Inflammatory macrophage (primary cell): ENCODE data around the gene C11orf65.
"Not testable (repeated sequence)": the region's sequence is repeated elsewhere in the genome, so short reads cannot be mapped to it uniquely, and the experiment has no call there.

Source experiments
- DNase-seq, 2 donors: peaks; one replicate each; pipeline ENCODE4 v3.0.0-alpha.2; 2020 to 2022

C11orf65 gene

DNA sequence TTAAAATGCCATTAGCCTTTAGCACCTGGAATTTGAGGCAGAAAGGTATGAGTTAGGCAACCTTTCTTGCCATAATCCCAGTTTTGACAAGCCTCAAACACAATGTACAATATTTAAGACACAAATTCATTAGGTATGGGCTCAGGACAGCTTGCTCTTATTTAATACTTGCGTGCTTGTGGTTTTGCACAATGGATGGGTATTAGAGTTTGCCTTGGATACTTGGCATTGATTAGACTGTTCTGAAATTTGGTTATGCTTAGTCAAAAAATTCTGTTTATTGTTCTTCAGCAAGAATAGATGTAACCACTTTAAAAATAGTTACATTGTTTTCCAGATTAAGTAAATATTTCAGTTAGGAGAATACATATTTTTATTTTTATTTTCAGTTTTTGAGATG lies 5.4 kb upstream of the C11orf65 start:
- DNase-seq: no peak

DNA sequence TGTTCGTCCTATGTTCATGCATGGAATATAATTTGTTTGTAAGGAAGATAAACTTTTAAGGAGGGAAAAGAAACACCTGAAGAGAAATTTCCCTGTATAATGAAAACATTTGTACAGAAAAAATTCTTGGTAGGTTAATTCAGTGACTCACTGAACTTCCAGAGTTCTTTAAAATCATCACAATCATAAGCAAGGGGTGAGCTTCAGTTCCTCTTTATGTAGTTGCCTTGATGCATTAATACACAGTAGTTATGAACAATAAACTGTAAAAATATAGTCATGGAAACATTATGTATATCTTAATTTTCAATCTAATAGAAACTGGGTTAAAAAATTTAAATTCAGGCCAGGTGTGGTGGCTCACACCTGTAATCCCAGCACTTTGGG lies 1.1 kb upstream of the C11orf65 start:
- peak; percentile 2 to 24 for DNase-seq

DNA sequence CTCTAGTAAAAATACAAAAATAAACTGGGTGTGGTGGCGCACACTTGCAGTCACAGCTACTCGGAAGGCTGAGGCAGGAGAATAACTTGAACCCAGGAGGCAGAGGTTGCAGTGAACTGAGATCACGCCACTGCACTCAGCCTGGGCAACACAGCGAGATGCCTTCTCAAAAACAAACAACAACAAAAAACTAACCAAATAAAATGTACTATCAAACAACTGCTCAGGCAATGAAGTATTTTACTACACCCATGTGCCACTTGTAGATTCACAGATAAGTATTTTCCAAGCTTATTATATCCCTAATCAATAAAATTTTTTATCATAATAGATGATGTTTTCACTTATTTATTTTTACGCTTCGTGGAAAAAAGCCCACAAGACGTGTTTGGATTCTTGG lies 924 bp downstream of the C11orf65 start:
- DNase-seq: no peak

DNA sequence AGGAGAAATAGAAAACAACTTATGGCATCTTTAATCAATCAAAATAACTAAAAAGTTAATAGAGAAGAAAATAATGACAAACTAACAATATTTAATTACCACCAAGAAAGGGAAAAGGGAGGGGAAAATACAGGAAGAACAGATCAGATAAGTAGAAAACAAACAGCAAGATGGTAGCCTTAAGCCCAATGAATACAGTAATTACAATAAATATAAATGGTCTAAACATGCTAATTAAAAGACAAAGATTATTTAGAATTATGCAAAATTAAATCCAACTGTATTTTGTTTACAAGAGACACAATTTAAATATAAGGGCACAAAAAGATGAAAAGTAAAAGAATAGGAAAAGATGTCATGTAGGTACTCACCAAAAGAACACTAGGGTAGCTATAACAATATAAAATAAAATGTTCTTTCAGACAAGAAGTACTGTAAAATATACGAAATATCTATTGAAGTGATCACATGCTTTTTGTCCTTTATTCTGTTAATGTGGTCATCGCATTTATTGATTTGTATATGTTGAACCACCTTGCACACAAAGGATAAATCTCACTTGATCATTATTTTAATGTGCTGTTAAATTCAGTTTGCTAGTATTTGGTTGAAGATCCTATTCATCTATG lies 14.0 kb downstream of the C11orf65 start:
- no peak for DNase-seq

DNA sequence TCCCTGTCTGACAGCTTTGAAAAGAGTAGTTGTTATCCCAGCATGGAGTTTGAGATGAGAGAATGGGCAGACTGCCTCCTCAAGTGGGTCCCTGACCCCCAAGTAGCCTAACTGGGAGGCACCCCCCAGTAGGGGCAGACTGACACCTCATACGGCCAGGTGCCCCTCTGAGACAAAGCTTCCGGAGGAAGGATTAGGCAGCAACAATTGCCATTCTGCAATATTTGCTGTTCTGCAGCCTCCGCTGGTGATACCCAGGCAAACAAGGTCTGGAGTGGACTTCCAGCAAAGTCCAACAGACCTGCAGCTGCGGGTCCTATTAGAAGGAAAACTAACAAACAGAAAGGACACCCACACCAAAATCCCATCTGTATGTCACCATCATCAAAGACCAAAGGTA lies 25.9 kb downstream of the C11orf65 start:
- DNase-seq: not testable (repeated sequence)

DNA sequence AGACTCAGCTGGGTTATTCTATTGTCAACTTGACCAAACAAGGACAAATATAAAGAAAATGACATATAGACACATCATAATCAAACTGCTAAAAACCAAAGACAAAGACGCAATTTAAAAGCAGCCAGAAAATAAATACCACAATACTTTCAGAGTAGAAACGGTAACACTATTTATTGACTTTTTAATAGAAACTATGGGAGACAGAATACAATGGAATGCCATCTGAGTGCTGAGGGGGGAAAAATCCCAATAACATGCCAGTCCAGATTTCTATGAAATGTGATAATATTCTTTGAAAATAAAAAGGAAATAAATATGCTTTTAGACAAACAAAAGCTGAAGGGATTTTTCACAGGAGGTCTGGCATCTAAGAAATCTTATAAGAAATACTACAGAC lies 30.7 kb downstream of the C11orf65 start:
- DNase-seq: no peak

DNA sequence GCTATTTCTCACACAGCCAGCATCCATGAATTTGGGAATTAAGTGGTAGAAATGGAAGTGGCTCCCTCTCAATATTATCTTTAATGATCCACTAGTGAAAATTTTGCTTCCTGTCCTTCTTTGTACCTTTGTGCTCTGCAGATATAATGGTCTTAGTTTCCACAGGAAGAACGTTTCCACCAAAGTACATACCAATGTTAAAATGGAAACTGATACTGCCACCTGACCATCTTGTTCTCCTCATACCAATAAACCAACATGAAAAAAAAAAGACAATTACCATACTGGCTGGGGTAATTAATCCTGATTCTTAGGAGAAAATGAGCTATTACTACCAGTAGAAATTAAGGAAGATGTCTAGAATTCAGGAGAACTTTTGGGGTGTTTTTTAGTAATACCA lies 32.3 kb downstream of the C11orf65 start:
- DNase-seq: no peak

DNA sequence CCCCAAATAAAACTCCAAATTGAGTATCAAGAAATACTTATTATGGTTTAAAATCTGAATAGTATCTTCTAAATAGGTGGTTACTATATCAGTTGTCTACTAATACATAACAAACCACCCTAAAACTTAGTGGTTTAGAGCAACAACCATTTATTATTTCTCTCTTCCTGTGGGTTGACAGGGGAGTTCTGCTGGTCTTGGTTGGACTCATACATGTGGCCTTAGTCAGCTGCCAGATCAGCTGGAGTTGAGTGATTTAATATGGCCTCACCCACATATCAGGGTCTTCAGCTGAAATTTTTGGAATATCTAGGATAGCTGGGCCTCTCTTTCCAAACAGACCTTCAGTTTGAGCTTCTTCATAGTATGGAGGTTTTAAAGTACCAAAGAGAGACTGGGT lies 34.5 kb downstream of the C11orf65 start:
- no peak for DNase-seq

DNA sequence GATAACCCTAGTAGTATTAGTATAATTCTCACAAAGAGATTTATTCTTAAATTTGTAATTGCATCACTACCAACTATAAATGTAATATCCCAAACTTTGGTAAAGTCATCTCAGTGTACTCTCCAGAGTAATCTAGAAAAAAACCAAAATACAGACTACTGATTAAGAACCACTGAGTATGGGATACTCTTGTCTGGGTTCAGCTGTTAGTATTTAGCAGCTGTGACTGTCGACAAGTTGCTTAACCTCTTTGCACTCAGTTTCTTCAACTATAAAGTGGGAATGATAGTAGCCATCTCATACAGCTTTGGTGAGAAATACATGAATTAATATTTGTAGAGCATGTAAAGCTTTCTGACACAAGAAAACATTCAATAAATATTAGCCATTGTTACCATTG lies 35.3 kb downstream of the C11orf65 start:
- no peak for DNase-seq

DNA sequence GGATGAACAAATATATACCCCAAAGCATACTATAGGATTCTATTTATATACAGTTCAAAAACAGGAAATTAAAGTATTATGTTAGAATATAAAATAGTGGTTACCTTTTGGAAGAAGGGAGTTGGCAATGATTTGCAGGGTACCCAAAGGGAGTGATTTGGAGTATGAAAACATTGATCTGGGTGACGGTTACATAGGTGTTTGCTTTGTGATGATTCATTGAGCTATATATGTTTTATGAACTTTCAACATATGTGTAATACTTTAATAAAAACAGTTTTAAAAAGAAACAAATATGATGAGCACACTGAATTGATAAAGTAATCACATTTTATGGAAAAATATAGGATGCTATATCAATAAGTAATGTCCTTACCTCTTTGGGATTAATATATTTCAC lies 36.0 kb downstream of the C11orf65 start:
- no peak for DNase-seq

DNA sequence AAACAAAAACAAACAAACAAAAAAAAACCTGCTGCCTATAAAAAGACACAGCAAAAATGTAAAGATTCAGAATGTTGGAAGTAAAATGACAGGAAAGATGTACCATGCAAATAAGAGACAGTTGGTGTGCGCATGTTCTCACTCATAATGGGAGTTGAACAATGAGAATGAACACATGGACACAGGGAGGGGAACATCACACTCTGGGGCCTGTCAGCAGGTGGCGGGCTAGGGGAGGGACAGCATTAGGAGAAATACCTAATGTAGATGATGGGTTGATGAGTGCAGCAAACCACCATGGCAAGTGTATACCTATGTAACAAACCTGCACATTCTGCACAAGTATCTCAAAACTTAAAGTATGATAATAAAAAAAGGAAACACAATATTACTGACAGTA lies 49.8 kb downstream of the C11orf65 start:
- peak; percentile 4 for DNase-seq

DNA sequence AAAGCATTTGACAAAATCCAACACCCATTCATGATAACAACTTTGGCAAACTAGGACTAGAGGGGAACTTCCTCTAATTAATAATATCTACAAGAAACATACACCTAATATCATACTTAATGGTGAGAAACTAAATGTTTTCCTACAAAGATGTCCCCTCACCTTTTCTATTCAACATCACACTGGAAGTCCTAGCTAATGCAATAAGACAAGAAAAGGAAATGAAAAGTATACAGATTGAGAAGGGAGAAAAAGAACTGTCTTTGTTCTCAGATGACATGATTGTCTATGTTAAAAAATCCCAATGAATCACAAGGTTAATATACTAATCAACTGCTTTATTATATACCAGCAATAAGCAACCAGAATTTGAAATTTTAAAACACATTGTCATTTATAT lies 52.4 kb downstream of the C11orf65 start:
- DNase-seq: no peak

DNA sequence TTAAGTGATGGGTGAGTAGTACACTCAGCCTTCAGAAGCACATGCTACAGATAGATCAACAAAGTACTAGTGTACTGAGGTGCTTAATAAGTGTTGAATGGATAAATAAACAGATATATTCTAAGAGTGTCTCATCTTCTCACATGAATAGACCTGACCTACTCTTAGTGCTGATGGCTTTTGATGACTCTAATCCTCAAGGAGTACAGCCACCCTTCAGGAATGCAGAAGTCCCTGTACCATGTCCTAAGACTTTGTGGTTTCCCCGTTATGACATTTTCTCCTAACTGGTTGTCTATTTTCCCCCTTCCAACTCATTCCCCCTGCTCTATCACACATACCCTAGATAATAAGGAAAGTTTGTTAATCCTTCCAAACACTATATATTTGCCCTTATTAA lies 61.6 kb downstream of the C11orf65 start:
- DNase-seq: no peak

DNA sequence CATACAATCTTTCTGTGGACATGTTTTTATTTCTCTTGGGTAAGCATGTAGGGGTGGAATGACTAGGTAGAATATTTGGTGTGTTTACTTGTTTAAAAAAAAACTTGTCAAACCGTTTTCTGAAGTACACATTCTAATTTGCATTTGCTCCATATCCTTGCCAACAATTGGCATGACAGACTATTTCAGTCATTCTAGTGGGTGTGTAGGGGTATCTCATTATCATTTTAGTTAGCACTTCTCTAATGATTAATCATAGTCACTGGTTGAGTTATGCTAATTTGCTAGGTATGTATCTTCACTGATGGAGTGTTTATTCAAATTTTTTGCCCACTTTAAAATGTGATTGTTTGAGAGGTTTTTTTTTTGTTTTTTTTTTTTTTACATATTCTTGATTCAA lies 64.3 kb downstream of the C11orf65 start:
- no peak for DNase-seq

DNA sequence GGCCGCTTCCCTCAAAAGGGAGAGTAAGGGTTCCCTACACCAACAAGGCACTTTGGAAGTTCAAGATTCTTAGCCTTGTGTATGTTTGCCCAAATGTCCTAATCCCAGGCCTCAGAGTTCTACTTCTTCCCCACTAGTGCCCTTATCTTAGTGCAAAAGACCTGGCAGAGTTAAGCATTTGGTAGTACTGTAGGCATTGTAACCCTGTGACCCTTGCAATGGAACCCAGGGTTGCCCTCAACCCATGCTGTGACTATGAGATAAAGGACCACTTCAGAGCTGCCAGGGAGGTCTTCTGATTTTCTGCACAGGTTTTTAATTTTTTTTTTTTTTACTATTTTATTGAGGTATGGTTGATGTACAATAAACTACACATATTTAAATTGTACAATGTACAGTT lies 65.1 kb downstream of the C11orf65 start:
- DNase-seq: no peak

DNA sequence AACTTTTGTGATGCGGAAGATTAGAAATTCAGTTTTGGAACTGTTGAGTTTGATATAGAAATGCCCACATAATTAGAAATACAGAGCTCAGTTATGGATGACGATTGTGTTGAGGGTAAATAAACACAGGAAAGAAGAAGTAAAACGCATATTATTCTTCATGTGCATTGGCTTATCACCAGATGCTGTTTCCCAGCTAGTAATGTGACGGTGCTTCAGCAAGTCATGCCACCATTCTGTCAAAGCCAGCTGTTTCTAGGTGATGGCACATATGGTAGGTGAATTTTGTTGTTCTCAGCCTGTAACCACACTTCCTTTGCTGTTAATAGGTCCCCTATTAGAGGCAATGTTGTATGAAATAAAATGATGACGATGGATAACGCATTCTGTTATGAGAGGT lies 68.9 kb downstream of the C11orf65 start:
- no peak for DNase-seq

DNA sequence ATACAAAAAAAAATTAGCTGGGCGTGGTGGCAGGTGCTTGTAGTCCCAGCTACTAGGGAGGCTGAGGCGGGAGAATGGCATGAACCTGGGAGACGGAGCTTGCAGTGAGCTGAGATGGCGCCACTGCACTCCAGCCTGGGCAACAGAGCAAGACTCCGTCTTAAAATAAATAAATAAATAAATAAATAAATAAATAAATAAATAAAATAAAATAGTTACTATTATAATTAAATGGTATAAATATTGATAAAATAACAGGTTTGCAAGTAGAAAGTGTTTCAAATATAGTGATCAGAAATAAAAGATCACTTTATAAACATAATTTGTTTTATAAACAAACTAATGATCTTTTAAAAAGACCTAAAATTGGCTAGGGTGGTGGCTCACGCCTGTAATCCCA lies 70.7 kb downstream of the C11orf65 start:
- not testable (repeated sequence) for DNase-seq

DNA sequence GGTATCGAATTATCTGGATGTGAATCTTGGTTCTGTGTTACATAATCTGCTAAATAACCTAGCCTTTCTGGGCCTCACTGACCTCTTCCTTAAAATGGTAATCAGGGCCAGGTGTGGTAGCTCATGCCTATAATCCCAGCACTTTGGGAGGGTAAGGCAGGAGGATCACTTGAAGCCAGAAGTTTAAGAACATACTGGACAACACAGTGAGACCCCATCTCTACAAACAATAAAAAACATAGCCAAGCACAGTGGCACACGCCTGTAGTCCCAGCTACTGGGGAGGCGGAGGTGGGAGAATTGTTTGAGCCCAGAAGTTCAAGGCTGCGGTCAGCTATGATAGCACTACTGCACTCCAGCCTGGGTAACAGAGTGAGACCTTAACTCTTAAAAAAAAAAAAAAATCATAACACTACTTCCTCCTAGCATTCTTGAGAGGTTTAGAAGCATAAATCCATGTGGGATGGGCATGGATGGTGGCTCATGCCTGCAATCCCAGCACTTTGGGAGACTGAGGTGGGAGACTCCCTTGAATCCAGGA lies 72.5 kb downstream of the C11orf65 start:
- DNase-seq: no peak

DNA sequence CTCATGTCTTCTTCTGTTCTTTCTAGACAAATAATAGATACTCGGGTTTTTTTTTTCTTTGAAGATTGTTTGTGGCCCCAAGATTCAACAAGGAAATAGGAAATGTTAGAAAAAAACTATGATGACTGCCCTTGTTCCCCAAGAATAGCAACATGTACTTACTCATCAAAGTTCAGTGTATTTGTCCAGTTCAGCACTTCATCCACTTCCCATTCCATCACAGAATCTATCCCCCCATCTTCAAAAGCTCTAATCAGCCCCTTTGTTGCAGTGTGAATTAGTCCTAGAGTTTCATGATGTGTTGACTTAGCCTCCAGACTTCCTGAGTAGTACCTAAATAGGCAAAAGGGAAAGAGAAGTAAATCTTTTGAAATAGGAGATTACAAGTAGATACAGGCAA lies 74.3 kb downstream of the C11orf65 start:
- DNase-seq: no peak

DNA sequence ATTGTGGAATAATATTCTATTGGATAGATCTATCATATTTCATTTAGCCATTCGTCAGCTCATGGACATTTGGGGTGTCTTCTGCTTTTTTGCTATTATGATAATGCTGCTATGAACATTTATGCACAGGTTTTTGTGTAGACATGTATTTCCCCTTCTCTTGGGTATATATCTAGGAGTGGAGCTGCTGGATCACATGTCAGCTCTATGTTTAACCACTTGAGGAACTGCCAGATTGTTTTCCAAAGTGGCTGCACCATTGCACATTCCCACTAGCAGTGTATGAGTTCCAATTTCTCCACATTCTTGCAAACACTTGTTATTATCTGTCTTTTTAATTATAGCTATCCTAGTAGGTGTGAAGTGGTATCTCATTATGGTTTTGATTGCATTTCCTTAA lies 75.0 kb downstream of the C11orf65 start:
- DNase-seq: peak in 1 of 2 donors; percentile 8

DNA sequence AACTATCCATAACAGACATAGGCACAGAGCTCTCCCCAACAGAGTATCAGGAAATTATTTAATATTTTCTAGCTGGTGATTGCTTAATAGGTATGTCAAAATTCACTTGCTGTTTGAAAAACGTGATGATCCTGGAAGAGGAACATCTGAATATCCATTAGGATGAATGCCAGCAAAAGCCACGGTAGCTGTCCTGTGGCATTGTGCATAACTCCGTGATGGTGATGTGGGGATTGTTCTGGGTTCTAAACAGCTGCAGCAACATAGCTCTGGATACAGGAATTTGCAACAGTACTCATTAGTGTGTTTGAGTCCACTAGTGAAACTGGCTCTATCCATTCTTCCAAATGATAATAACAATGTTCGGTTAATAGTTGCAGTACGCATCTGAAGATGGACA lies 78.8 kb downstream of the C11orf65 start:
- DNase-seq: no peak

DNA sequence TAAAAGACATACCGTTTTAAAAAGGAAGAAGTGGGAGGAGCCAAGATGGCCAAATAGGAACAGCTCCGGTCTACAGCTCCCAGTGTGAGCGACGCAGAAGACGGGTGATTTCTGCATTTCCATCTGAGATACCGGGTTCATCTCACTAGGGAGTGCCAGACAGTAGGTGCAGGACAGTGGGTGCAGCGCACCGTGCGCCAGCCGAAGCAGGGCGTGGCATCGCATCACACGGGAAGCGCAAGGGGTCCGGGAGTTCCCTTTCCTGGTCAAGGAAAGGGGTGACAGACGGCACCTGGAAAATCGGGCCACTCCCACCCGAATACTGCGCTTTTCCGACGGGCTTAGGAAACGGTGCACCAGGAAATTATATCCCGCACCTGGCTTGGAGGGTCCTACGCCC lies 93.8 kb downstream of the C11orf65 start:
- DNase-seq: not testable (repeated sequence)

DNA sequence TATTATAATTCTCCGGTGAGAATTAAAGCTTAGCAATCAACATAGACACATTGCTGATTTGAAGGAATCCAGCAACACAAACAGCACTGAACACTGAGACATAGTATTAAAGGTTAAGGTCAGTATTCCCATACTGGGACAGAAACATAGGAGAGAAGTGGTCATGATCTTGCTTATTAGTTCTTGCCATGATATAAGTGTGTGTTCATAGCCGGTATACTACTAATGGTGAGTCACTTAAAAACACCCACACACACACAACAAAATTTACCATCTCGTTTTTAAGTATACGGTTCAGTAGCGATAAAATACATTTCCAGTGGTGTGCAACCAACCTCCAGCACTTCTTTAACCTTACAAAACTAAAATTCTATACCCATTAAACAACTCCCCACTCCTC lies 96.3 kb downstream of the C11orf65 start:
- DNase-seq: no peak

DNA sequence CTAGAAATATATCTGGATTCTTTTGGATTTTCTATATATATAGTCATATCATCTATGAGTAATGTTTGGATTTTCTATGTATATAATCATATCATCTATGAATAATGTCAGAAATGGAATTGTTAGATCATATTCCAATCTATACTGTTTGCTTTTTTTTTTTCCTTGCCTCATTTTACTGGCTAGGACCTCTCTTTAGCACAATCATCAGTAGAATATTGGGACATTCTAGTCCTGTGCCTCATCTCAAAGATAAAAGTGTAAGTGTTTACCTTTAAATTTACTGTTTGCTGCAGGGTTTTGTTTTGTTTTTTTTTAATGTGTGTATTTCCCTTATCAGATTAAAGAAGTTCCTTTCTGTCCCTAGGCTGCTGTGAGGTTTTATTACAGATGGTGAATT lies 97.0 kb downstream of the C11orf65 start:
- no peak for DNase-seq

DNA sequence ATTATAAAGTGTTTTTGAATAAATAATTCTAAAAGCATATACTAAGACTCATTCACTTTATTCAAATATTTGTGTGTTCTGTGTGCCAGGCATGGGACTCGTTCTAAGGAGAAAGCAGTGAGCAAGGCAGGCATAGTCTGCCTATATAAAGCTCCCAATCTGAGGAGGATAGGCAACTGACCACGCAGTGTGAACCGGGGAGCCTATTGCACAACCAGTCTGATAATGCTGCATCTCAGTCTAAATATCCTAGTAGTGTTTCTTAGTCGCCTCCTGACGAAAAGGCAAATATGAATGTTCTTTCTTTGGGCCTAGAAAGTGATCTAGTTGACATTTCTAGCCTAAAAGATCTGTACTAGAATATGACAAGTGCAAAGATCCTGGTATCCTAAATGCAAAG lies 98.3 kb downstream of the C11orf65 start:
- DNase-seq: no peak
